Gastroesophageal sphincter (tissue), 3 donors: Measurements from ENCODE around the gene CCL4.
"Not testable (repeated sequence)": the region's sequence is repeated elsewhere in the genome, so short reads cannot be mapped to it uniquely, and the experiment has no call there.

Experiments used
- CTCF ChIP-seq, 4 experiments: fragments of 200-600 bp in 2 of 4; fragments of 450-650 bp in 2 of 4; sonication (generic) in 1 of 4; IDR thresholded peaks; one replicate each; pipeline ENCODE4 v1.5.1; 2017 to 2019; ENCODE audit warnings: antibody characterized with exemption in 4 of 4, mild to moderate bottlenecking in 2 of 4, moderate library complexity in 2 of 4
- EP300 ChIP-seq: sonication (generic); formaldehyde crosslinking; IDR thresholded peaks from one replicate; pipeline ENCODE4 v1.6.1; 2017; ENCODE audit warnings: antibody characterized with exemption, mild to moderate bottlenecking
- POLR2A ChIP-seq, 2 donors: fragments of 450-650 bp; IDR thresholded peaks; one replicate each; pipeline ENCODE4 v1.6.1; 2017; ENCODE audit warnings: antibody characterized with exemption in 2 of 2, mild to moderate bottlenecking in 2 of 2, moderate library complexity in 1 of 2
- POLR2AphosphoS5 ChIP-seq: sonication (generic); formaldehyde crosslinking; IDR thresholded peaks from one replicate; pipeline ENCODE4 v1.6.1; 2017; ENCODE audit warnings: antibody characterized with exemption

- TF ChIP-seq CTCF (IDR thresholded peaks at IDR 0.05); POLR2AphosphoS5; EP300; POLR2A (IDR thresholded peaks at IDR 0.05): not testable (repeated sequence)
These were observed 4.6 kb downstream of the CCL4 start for GRCh38 chr17:36108265-36108664.
